ENCODE results near the gene ATP10D. TPM values are rescaled to one million over a fixed set of nuclear protein-coding genes. Genes with fewer than 3 reads are reported as not detected.

ATP10D gene
- total and polyA plus RNA-seq, 9 of the 15 experiments (the other 6 are each of a cell fraction or from before 2014, with no cell fraction given): 0.10 to 0.36 (median 0.19) TPM; not detected in 1

- TF ChIP-seq, protein P1, sequence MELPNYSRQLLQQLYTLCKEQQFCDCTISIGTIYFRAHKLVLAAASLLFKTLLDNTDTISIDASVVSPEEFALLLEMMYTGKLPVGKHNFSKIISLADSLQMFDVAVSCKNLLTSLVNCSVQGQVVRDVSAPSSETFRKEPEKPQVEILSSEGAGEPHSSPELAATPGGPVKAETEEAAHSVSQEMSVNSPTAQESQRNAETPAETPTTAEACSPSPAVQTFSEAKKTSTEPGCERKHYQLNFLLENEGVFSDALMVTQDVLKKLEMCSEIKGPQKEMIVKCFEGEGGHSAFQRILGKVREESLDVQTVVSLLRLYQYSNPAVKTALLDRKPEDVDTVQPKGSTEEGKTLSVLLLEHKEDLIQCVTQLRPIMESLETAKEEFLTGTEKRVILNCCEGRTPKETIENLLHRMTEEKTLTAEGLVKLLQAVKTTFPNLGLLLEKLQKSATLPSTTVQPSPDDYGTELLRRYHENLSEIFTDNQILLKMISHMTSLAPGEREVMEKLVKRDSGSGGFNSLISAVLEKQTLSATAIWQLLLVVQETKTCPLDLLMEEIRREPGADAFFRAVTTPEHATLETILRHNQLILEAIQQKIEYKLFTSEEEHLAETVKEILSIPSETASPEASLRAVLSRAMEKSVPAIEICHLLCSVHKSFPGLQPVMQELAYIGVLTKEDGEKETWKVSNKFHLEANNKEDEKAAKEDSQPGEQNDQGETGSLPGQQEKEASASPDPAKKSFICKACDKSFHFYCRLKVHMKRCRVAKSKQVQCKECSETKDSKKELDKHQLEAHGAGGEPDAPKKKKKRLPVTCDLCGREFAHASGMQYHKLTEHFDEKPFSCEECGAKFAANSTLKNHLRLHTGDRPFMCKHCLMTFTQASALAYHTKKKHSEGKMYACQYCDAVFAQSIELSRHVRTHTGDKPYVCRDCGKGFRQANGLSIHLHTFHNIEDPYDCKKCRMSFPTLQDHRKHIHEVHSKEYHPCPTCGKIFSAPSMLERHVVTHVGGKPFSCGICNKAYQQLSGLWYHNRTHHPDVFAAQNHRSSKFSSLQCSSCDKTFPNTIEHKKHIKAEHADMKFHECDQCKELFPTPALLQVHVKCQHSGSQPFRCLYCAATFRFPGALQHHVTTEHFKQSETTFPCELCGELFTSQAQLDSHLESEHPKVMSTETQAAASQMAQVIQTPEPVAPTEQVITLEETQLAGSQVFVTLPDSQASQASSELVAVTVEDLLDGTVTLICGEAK (IDR thresholded peaks at IDR 0.05): peak; percentile 21; the same call in 1 of the 2 replicates
- TF ChIP-seq, protein P1 (CRISPR knock-in tag; IDR thresholded peaks at IDR 0.05): no peak
- TF ChIP-seq CXXC5 (CRISPR knock-in tag; IDR thresholded peaks at IDR 0.05) (peak; percentile 65), MTA2 (IDR thresholded peaks at IDR 0.05; ENCODE audit: low read depth) (no peak), LCOR (CRISPR knock-in tag; IDR thresholded peaks at IDR 0.05) (no peak), RBFOX2 (IDR thresholded peaks at IDR 0.05; ENCODE audit: low read depth, low read length) (peak; percentile 62), ATF1 (CRISPR knock-in tag; IDR thresholded peaks at IDR 0.05) (0 out of 2 replicates have a peak, but pooled peaks have one; percentile 48), ATF1 (tag; IDR thresholded peaks at IDR 0.05) (peak; percentile 93), POLR2G (IDR thresholded peaks at IDR 0.05; ENCODE audit: low read depth, low read length) (peak; percentile 64), CREB1 (IDR thresholded peaks at IDR 0.05) (peak; percentile 72), CREB1 (CRISPR knock-in tag; IDR thresholded peaks at IDR 0.05) (peak; percentile 85), CBFA2T3 (IDR thresholded peaks at IDR 0.05) (no peak), ZNF511 (CRISPR knock-in tag; IDR thresholded peaks at IDR 0.05) (peak; percentile 67; the same call in 1 of the 2 replicates), NFE2L1 (tag; IDR thresholded peaks at IDR 0.05; ENCODE audit: borderline replicate concordance, low read depth) (no peak), POLR2B (IDR thresholded peaks at IDR 0.05; ENCODE audit: low read depth, partially characterized antibody) (no peak), SMARCB1 (IDR thresholded peaks at IDR 0.05; ENCODE audit: insufficient read length, low read depth) (no peak), ZBTB33 (CRISPR knock-in tag; IDR thresholded peaks at IDR 0.05) (0 out of 2 replicates have a peak, but pooled peaks have one; percentile 22), MAFG (tag; conservative IDR thresholded peaks at IDR 0.05) (peak; percentile 51; the same call in 1 of the 2 replicates), BCOR (IDR thresholded peaks at IDR 0.05) (peak; percentile 36; the same call in 1 of the 2 replicates)
Measured at GRCh38 chr4:47485047-47485692, at the start of gene ATP10D (continued).
